Epithelial cell of umbilical artery (primary cell): ENCODE results near the gene TPGS1. TPM values are rescaled to one million over a fixed set of nuclear protein-coding genes. Genes with fewer than 3 reads are reported as not detected.

ENCODE experiments used
- total RNA-seq: library from RNA; depleted of rRNA; stranded (reverse); fragments of >200 nt; gene quantifications from 2 replicates; pipeline ENCODE4 v1.2.3, GENCODE V29; 2014

The TPGS1 gene
- 41.3 and 56.2 TPM in 2 replicates for total RNA-seq

GRCh38 chr19:507286-508203 is at the start of gene TPGS1:
TSS of gene TPGS1 (plus strand) at chr19:507497. CDS start at chr19:507507, 10 bp downstream.

GRCh38 chr19:460877-461720 is 46.2 kb upstream of the TPGS1 start, which contains the start of gene SHC2:
TSS of gene SHC2 (minus strand) at chr19:461033. CDS start at chr19:460996, 37 bp downstream.

GRCh38 chr19:496112-496665 is 11.1 kb upstream of the TPGS1 start, which contains the start of gene MADCAM1:
TSS of gene MADCAM1 (plus strand) at chr19:496486. CDS start at chr19:496500, 14 bp downstream.

GRCh38 chr19:531753-532560 is 24.7 kb downstream of the TPGS1 start, which contains the start of gene CDC34:
TSS of gene CDC34 (plus strand) at chr19:531760. CDS start at chr19:531932, 172 bp downstream.

GRCh38 chr19:543910-544608 is 36.8 kb downstream of the TPGS1 start, which contains the start of gene GZMM:
TSS of gene GZMM (plus strand) at chr19:544053. CDS start at chr19:544072, 19 bp downstream.

Other genes starting within 250 kb of the TPGS1 start
- 12.0 and 18.5 TPM in 2 replicates for gene PLPP2, start 216.1 kb upstream of the TPGS1 start, total RNA-seq
- gene MIER2, start 162.7 kb upstream of the TPGS1 start, total RNA-seq = 14.6 and 24.5 TPM in 2 replicates
- gene C2CD4C, start 98.3 kb upstream of the TPGS1 start, total RNA-seq = 0.30 and 1.6 TPM in 2 replicates
- 2.1 and 6.8 TPM in 2 replicates for gene SHC2, start 46.5 kb upstream of the TPGS1 start, total RNA-seq
- gene MADCAM1, start 11.0 kb upstream of the TPGS1 start, total RNA-seq = not detected in 2 replicates
- 87.4 and 97.4 TPM in 2 replicates for gene CDC34, start 24.3 kb downstream of the TPGS1 start, total RNA-seq
- gene GZMM, start 36.6 kb downstream of the TPGS1 start, total RNA-seq = not detected in 2 replicates
- 307 and 357 TPM in 2 replicates for gene BSG, start 65.1 kb downstream of the TPGS1 start, total RNA-seq
- gene HCN2, start 82.4 kb downstream of the TPGS1 start, total RNA-seq = under 0.01 and 1.3 TPM in 2 replicates
- gene POLRMT, start 126.0 kb downstream of the TPGS1 start, total RNA-seq = 25.3 and 27.5 TPM in 2 replicates
- not detected in 2 replicates for gene FGF22, start 132.4 kb downstream of the TPGS1 start, total RNA-seq
- 38.3 and 40.9 TPM in 2 replicates for gene RNF126, start 155.7 kb downstream of the TPGS1 start, total RNA-seq
- gene FSTL3, start 168.9 kb downstream of the TPGS1 start, total RNA-seq = 18.1 and 47.4 TPM in 2 replicates
- gene PRSS57, start 188.0 kb downstream of the TPGS1 start, total RNA-seq = not detected in 2 replicates
- 2.4 and 5.5 TPM in 2 replicates for gene PALM, start 201.4 kb downstream of the TPGS1 start, total RNA-seq
- not detected in 2 replicates for gene MISP, start 243.6 kb downstream of the TPGS1 start, total RNA-seq